Measurements from ENCODE around the gene CLSTN2.

GRCh38 chr3:140467796-140468315, 532.9 kb downstream of the CLSTN2 start:
- TF ChIP-seq CTCF (IDR thresholded peaks at IDR 0.05) (no peak), POLR2AphosphoS5 (IDR thresholded peaks at IDR 0.05) (no peak), POLR2A (IDR thresholded peaks at IDR 0.05) (no peak)

All from prostate gland (tissue), 2 donors.